ENCODE results near the gene VPS33B.
A peak's percentile ranks its signal among the peaks of the same experiment; 100 is the strongest.

DNA sequence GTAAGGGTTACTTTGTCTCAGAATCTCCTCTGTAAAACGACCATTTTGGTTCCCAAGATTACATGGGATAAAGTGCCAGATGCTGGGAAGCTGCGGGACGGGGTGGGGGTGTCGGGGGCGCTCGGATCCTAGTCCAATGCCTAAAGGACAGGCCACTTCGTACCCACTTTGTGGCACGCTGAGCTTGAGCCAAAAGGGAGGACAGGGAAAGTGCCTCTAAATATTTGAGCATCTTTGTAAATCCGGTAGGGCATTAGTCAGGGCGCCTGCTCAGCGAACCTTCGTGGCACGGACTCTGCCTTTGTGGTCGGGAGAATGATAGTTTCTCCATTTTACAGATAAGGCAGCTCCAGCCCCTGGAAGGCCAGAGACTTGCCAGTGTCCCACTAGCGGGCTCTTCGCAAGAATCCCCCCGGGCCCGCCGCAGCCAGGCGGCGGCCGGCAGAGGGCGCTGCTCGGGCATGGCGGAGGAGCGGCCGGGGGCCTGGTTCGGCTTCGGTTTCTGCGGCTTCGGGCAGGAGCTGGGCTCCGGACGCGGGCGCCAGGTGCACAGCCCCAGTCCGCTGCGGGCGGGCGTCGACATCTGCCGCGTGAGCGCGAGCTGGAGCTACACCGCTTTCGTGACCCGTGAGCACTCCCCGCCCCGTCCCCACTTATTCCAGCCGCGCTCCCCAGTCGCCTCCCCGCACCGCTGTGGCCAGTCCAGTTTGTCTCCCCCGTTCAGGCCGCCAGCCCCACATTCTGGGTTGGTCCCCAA, 65.9 kb downstream of the VPS33B start:
- TF ChIP-seq, protein P1, sequence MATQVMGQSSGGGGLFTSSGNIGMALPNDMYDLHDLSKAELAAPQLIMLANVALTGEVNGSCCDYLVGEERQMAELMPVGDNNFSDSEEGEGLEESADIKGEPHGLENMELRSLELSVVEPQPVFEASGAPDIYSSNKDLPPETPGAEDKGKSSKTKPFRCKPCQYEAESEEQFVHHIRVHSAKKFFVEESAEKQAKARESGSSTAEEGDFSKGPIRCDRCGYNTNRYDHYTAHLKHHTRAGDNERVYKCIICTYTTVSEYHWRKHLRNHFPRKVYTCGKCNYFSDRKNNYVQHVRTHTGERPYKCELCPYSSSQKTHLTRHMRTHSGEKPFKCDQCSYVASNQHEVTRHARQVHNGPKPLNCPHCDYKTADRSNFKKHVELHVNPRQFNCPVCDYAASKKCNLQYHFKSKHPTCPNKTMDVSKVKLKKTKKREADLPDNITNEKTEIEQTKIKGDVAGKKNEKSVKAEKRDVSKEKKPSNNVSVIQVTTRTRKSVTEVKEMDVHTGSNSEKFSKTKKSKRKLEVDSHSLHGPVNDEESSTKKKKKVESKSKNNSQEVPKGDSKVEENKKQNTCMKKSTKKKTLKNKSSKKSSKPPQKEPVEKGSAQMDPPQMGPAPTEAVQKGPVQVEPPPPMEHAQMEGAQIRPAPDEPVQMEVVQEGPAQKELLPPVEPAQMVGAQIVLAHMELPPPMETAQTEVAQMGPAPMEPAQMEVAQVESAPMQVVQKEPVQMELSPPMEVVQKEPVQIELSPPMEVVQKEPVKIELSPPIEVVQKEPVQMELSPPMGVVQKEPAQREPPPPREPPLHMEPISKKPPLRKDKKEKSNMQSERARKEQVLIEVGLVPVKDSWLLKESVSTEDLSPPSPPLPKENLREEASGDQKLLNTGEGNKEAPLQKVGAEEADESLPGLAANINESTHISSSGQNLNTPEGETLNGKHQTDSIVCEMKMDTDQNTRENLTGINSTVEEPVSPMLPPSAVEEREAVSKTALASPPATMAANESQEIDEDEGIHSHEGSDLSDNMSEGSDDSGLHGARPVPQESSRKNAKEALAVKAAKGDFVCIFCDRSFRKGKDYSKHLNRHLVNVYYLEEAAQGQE (IDR thresholded peaks at IDR 0.05; ENCODE audit: low read depth) = no peak
- peak; percentile 65; the same call in 1 of the 2 replicates for TF ChIP-seq YY1 (IDR thresholded peaks at IDR 0.05; ENCODE audit: low read depth)

Data from Ishikawa (cell line).